B cell (primary cell): ENCODE data around the gene RIC8B. TPM values are rescaled to one million over a fixed set of nuclear protein-coding genes. Genes with fewer than 3 reads are reported as not detected.

Source experiments
- ATAC-seq: fragments of 200-7000 bp; cut with Tn5 transposase; one replicate; pipeline ENCODE4 v1.10.0; 2021; ENCODE audit warnings: low read depth, mild to moderate bottlenecking, moderate number of reproducible peaks, moderate library complexity
- CTCF ChIA-PET: fragments of 350-600 bp; sonication (Branson Sonifier 250); formaldehyde crosslinking; loops from one replicate; lab custom pipeline; 2021; ENCODE audit warnings: antibody characterized with exemption, inconsistent platforms; lab: Charles Lee
- POLR2A ChIA-PET: fragments of 350-600 bp; sonication (Branson Sonifier 250); formaldehyde crosslinking; loops from one replicate; lab custom pipeline; 2021; ENCODE audit warnings: antibody characterized with exemption; lab: Charles Lee
- DNase-seq: peaks from one replicate; pipeline ENCODE4 v3.0.0; 2013
- H2AFZ ChIP-seq: 2 replicates; pipeline ENCODE4 v1.6.1; 2012; ENCODE audit warnings: mild to moderate bottlenecking, low read depth, low read length; ENCODE audit not compliant: insufficient read depth, poor library complexity, severe bottlenecking
- H3K27ac ChIP-seq, 2 donors: 1 replicate in 1 of 2; 2 replicates in 1 of 2; pipeline ENCODE4 v1.5.1; 2012 to 2013; ENCODE audit warnings: low read length in 2 of 2, mild to moderate bottlenecking in 2 of 2, moderate library complexity in 1 of 2
- H3K27me3 ChIP-seq, 4 experiments: fragments of 200-600 bp in 1 of 4; sonication (generic) in 1 of 4; replicated peaks in 1 of 4; 1 replicate in 2 of 4; 2 replicates in 2 of 4; pipeline versions ENCODE4 v1.6.1 to v1.7.0; 2013 to 2016; ENCODE audit warnings: low read length in 3 of 4, mild to moderate bottlenecking in 2 of 4, mixed read lengths in 1 of 4, moderate library complexity in 1 of 4; ENCODE audit not compliant: insufficient read depth in 4 of 4, control insufficient read depth in 3 of 4; ENCODE audit errors: control extremely low read depth in 1 of 4
- H3K36me3 ChIP-seq, 2 experiments: replicated peaks in 1 of 2; 1 replicate in 1 of 2; 2 replicates in 1 of 2; pipeline versions ENCODE4 v1.6.1 to v1.7.1; 2013; ENCODE audit warnings: low read length in 1 of 2; ENCODE audit not compliant: insufficient read depth in 2 of 2, control insufficient read depth in 1 of 2; ENCODE audit errors: control extremely low read depth in 1 of 2, extremely low read depth in 1 of 2
- H3K4me1 ChIP-seq, 2 donors: fragments of 200-600 bp in 1 of 2; sonication (generic) in 1 of 2; 1 replicate in 1 of 2; 2 replicates in 1 of 2; pipeline versions ENCODE4 v1.5.1 to v1.6.1; 2013 to 2017; ENCODE audit warnings: low read length in 2 of 2; ENCODE audit not compliant: control insufficient read depth in 2 of 2, insufficient read depth in 2 of 2
- H3K4me2 ChIP-seq: replicated peaks from 2 replicates; pipeline ENCODE3; 2012; ENCODE audit warnings: mild to moderate bottlenecking, low read depth, low read length; ENCODE audit not compliant: poor library complexity, severe bottlenecking
- H3K4me3 ChIP-seq, 5 experiments: fragments of 200-600 bp in 1 of 5; sonication (generic) in 1 of 5; 1 replicate in 3 of 5; 2 replicates in 2 of 5; pipeline versions ENCODE4 v1.5.1 to v1.7.0; 2011 to 2016; ENCODE audit warnings: low read length in 4 of 5, mild to moderate bottlenecking in 4 of 5, low read depth in 2 of 5, control low read depth in 1 of 5, moderate library complexity in 1 of 5; ENCODE audit not compliant: insufficient read depth in 1 of 5; ENCODE audit errors: control extremely low read depth in 1 of 5, extremely low read depth in 1 of 5
- H3K79me2 ChIP-seq: fragments of 200-600 bp; sonication (generic); one replicate; pipeline ENCODE4 v1.6.0; 2016; ENCODE audit warnings: low read length; ENCODE audit not compliant: control insufficient read depth, insufficient read depth
- H3K9ac ChIP-seq: fragments of 200-600 bp; sonication (generic); 2 replicates; pipeline ENCODE4 v1.6.1; 2017; ENCODE audit warnings: mild to moderate bottlenecking, low read length, moderate library complexity
- H3K9me3 ChIP-seq, 3 donors: one replicate each; pipeline versions ENCODE4 v1.6.1 to v1.7.1; 2013; ENCODE audit warnings: low read length in 2 of 3; ENCODE audit not compliant: control insufficient read depth in 2 of 3, insufficient read depth in 1 of 3; ENCODE audit errors: control extremely low read depth in 1 of 3
- H4K20me1 ChIP-seq: 2 replicates; pipeline ENCODE4 v1.6.0; 2012; ENCODE audit warnings: mild to moderate bottlenecking, low read length; ENCODE audit not compliant: insufficient read depth, control insufficient read depth, poor library complexity, severe bottlenecking
- H3K27ac Mint-ChIP-seq: one replicate; pipeline ENCODE4 v1.8.0; 2021; ENCODE audit warnings: mixed read lengths
- H3K27me3 Mint-ChIP-seq: one replicate; pipeline ENCODE4 v1.8.0; 2021; ENCODE audit warnings: mixed read lengths
- H3K4me1 Mint-ChIP-seq: one replicate; pipeline ENCODE4 v1.8.0; 2021; ENCODE audit warnings: mixed read lengths
- H3K4me3 Mint-ChIP-seq: one replicate; pipeline ENCODE4 v1.8.0; 2021; ENCODE audit warnings: mixed read lengths
- H3K9me3 Mint-ChIP-seq: one replicate; pipeline ENCODE4 v1.8.0; 2022; ENCODE audit warnings: mixed read lengths; ENCODE audit not compliant: insufficient read depth
- EZH2 ChIP-seq: IDR thresholded peaks from 2 replicates; pipeline ENCODE4 v1.6.1; 2012; ENCODE audit warnings: borderline replicate concordance, low read depth, mild to moderate bottlenecking, moderate library complexity, low read length; ENCODE audit not compliant: insufficient read depth, poor library complexity, severe bottlenecking
- WGBS: methylation state at CpG from one replicate; pipeline ENCODE4 v1.1.5; 2013; ENCODE audit warnings: missing lambda C conversion rate; ENCODE audit not compliant: insufficient coverage; 5-methylcytosine and 5-hydroxymethylcytosine counted together
- intact Hi-C: fragments of 100-400 bp; cut with micrococcal nuclease; formaldehyde crosslinking; loops from one replicate; pipeline ENCODE4 v1.10.0; 2022
- polyA plus RNA-seq: library from polyadenylated mRNA; depleted of rRNA; stranded (reverse); fragments of >200 nt; gene quantifications from 2 replicates; pipeline ENCODE4 v1.2.3, GENCODE V29; 2012
- total RNA-seq, 2 donors: library from RNA; stranded (reverse); fragments of 120-200 nt in 1 of 2; gene quantifications; 1 replicate in 1 of 2; 2 replicates in 1 of 2; pipeline versions ENCODE4 v1.2.3 to v1.2.4, GENCODE V29; 2013 to 2022
- TF ChIP-seq, protein P1 (sequence below): fragments of 200-600 bp; IDR thresholded peaks from one replicate; pipeline ENCODE4 v1.8.0; 2022; ENCODE audit warnings: antibody characterized with exemption, mild to moderate bottlenecking

RIC8B gene
- total and polyA plus RNA-seq, 2 donors (not counting 1 experiment from before 2014, with no cell fraction given), result 3.0 to 14.8 TPM

DNA sequence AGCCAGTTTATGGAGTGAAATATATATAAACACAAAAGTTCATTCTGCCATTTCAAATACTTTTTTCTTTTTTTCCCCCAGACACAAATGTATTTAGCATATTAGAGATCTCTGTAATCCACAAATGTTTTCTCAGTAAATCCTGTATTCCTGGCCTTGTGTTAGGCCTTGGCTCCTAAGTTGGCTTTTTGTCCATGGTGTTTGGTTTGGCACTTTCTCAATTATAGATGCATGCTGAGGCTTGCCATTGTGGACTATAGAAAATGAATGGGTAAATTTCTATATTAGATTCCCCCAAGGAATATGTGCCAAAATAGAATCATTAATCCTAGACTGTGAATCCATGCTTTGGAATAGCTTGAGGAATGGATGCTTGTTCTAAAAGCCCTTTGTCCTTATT is 17.0 kb downstream of the RIC8B start:
- peaks cover 0 to 5% (median 0%) of the 10 kb centered on the region in 3 donors for H3K9me3 ChIP-seq
- H3K27me3 Mint-ChIP-seq, result no peaks in the 10 kb centered on the region
- no peaks in the 10 kb centered on the region for H3K79me2 ChIP-seq
- ChIA-PET POLR2A (no interaction called here), CTCF (no interaction called here)
- no peak overlapping the region for H2AFZ ChIP-seq
- H3K4me2 ChIP-seq, result no peak overlapping the region
- no peaks in the 10 kb centered on the region for H3K4me1 Mint-ChIP-seq
- H3K9me3 Mint-ChIP-seq, result no peaks in the 10 kb centered on the region
- intact Hi-C loops, result no loop called here
- H3K4me1 ChIP-seq, result no peaks in the 10 kb centered on the region
- no peaks in the 10 kb centered on the region for H3K27me3 ChIP-seq
- no peak overlapping the region for H3K9ac ChIP-seq
- no peak overlapping the region for H3K27ac ChIP-seq
- H3K4me3 ChIP-seq, result no peak overlapping the region
- DNase-seq, result no peak
- no peak overlapping the region for H3K4me3 Mint-ChIP-seq
- no peak overlapping the region for H3K27ac Mint-ChIP-seq
- no peak for TF ChIP-seq EZH2
- TF ChIP-seq, protein P1, sequence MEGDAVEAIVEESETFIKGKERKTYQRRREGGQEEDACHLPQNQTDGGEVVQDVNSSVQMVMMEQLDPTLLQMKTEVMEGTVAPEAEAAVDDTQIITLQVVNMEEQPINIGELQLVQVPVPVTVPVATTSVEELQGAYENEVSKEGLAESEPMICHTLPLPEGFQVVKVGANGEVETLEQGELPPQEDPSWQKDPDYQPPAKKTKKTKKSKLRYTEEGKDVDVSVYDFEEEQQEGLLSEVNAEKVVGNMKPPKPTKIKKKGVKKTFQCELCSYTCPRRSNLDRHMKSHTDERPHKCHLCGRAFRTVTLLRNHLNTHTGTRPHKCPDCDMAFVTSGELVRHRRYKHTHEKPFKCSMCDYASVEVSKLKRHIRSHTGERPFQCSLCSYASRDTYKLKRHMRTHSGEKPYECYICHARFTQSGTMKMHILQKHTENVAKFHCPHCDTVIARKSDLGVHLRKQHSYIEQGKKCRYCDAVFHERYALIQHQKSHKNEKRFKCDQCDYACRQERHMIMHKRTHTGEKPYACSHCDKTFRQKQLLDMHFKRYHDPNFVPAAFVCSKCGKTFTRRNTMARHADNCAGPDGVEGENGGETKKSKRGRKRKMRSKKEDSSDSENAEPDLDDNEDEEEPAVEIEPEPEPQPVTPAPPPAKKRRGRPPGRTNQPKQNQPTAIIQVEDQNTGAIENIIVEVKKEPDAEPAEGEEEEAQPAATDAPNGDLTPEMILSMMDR, result no peak
- no peaks in the 10 kb centered on the region for H4K20me1 ChIP-seq
- ATAC-seq, result no peak
- no peaks in the 10 kb centered on the region for H3K36me3 ChIP-seq

- H4K20me1 ChIP-seq, result no peaks in the 10 kb centered on the region
- no peak overlapping the region for H3K4me3 ChIP-seq
- Mint-ChIP-seq H3K9me3 (no peaks in the 10 kb centered on the region), H3K4me3 (no peak overlapping the region), H3K27ac (no peak overlapping the region), H3K27me3 (no peaks in the 10 kb centered on the region), H3K4me1 (no peaks in the 10 kb centered on the region)
- no peak overlapping the region for H3K9ac ChIP-seq
- H3K79me2 ChIP-seq, result no peaks in the 10 kb centered on the region
- no peaks in the 10 kb centered on the region for H3K36me3 ChIP-seq
- no CpG with 5 or more reads among the region's 1 CpG for WGBS
- CTCF ChIA-PET, result no interaction called here
- H3K4me1 ChIP-seq, result no peaks in the 10 kb centered on the region
- ATAC-seq, result no peak
- no peak for TF ChIP-seq EZH2
- TF ChIP-seq, protein P1, result no peak
- H3K27ac ChIP-seq, result no peak overlapping the region
- no peaks in the 10 kb centered on the region for H3K9me3 ChIP-seq
- POLR2A ChIA-PET, result no interaction called here
- no peak overlapping the region for H3K4me2 ChIP-seq
- no peaks in the 10 kb centered on the region for H3K27me3 ChIP-seq
- no peak for DNase-seq
- intact Hi-C loops, result no loop called here
- no peak overlapping the region for H2AFZ ChIP-seq
These were observed 19.9 kb downstream of the RIC8B start for GRCh38 chr12:106794369-106794768.
